H9 (cell line): ENCODE measurements around the gene BMPER. TPM values are rescaled to one million over a fixed set of nuclear protein-coding genes. Genes with fewer than 3 reads are reported as not detected.

ENCODE experiments used
- DNase-seq: peaks from one replicate; pipeline ENCODE4 v3.0.0-alpha.2; 2017
- H2AFZ ChIP-seq: one replicate; pipeline ENCODE4 v1.6.1; 2013; ENCODE audit warnings: mild to moderate bottlenecking, low read length, control low read depth, moderate library complexity
- H2AK5ac ChIP-seq: 2 replicates; pipeline ENCODE4 v1.6.1; 2013; ENCODE audit warnings: low read length, control low read depth, mixed read lengths; ENCODE audit not compliant: insufficient read length
- H2BK120ac ChIP-seq: one replicate; pipeline ENCODE4 v1.6.1; 2013; ENCODE audit warnings: low read depth, mild to moderate bottlenecking, low read length, control low read depth, inconsistent platforms; ENCODE audit not compliant: poor library complexity, severe bottlenecking
- H2BK12ac ChIP-seq: 2 replicates; pipeline ENCODE4 v1.6.1; 2013; ENCODE audit warnings: low read length, control low read depth, mixed read lengths, low read depth; ENCODE audit not compliant: insufficient read length
- H2BK15ac ChIP-seq: 2 replicates; pipeline ENCODE4 v1.6.1; 2013; ENCODE audit warnings: low read depth, low read length, control low read depth
- H2BK20ac ChIP-seq: one replicate; pipeline ENCODE4 v1.6.1; 2013; ENCODE audit warnings: low read depth, mild to moderate bottlenecking, low read length, control low read depth, inconsistent platforms; ENCODE audit not compliant: poor library complexity, severe bottlenecking
- H2BK5ac ChIP-seq: 2 replicates; pipeline ENCODE4 v1.6.1; 2013; ENCODE audit warnings: low read length, control low read depth, mixed read lengths; ENCODE audit not compliant: insufficient read length
- H3K14ac ChIP-seq: 2 replicates; pipeline ENCODE4 v1.6.1; 2013; ENCODE audit warnings: low read length, control low read depth; ENCODE audit not compliant: insufficient read depth
- H3K18ac ChIP-seq: 2 replicates; pipeline ENCODE4 v1.6.1; 2013; ENCODE audit warnings: low read depth, mild to moderate bottlenecking, mixed read lengths, low read length, control low read depth; ENCODE audit not compliant: insufficient read length
- H3K23ac ChIP-seq: 2 replicates; pipeline ENCODE4 v1.6.1; 2013; ENCODE audit warnings: low read length, control low read depth, mixed read lengths, low read depth; ENCODE audit not compliant: insufficient read length
- H3K23me2 ChIP-seq: 2 replicates; pipeline ENCODE4 v1.6.1; 2013; ENCODE audit warnings: low read depth, mild to moderate bottlenecking, mixed read lengths, low read length, control low read depth; ENCODE audit not compliant: insufficient read length, poor library complexity, severe bottlenecking
- H3K27ac ChIP-seq: 2 replicates; pipeline ENCODE4 v1.5.1; 2013; ENCODE audit warnings: low read length, control low read depth, mixed read lengths, low read depth; ENCODE audit not compliant: insufficient read length
- H3K27me3 ChIP-seq: 2 replicates; pipeline ENCODE4 v1.6.1; 2013; ENCODE audit warnings: low read length, control low read depth, inconsistent platforms; ENCODE audit not compliant: insufficient read depth
- H3K4ac ChIP-seq: 2 replicates; pipeline ENCODE4 v1.6.1; 2013; ENCODE audit warnings: low read depth, mild to moderate bottlenecking, control low read depth, inconsistent platforms, low read length, moderate library complexity
- H3K4me1 ChIP-seq: 2 replicates; pipeline ENCODE4 v1.6.1; 2013; ENCODE audit warnings: low read length, control low read depth, inconsistent platforms; ENCODE audit not compliant: insufficient read depth
- H3K4me2 ChIP-seq: 2 replicates; pipeline ENCODE4 v1.6.1; 2013; ENCODE audit warnings: low read length, control low read depth, mixed read lengths; ENCODE audit not compliant: insufficient read length, insufficient read depth
- H3K56ac ChIP-seq: 2 replicates; pipeline ENCODE4 v1.6.1; 2013; ENCODE audit warnings: low read depth, mild to moderate bottlenecking, mixed read lengths, low read length, control low read depth; ENCODE audit not compliant: insufficient read length
- H3K79me1 ChIP-seq: 2 replicates; pipeline ENCODE4 v1.6.1; 2013; ENCODE audit warnings: low read depth, mild to moderate bottlenecking, moderate library complexity, low read length, control low read depth, inconsistent platforms; ENCODE audit not compliant: insufficient read depth, poor library complexity, severe bottlenecking
- H3K79me2 ChIP-seq: 2 replicates; pipeline ENCODE4 v1.6.1; 2013; ENCODE audit warnings: low read length, control low read depth, inconsistent platforms; ENCODE audit not compliant: insufficient read depth
- H3K9ac ChIP-seq: 2 replicates; pipeline ENCODE4 v1.6.1; 2013; ENCODE audit warnings: low read length, control low read depth, mixed read lengths; ENCODE audit not compliant: insufficient read length; ENCODE audit errors: extremely low read depth
- H3K9me3 ChIP-seq: one replicate; pipeline ENCODE4 v1.6.1; 2013; ENCODE audit warnings: low read depth, low read length, inconsistent platforms; ENCODE audit not compliant: control insufficient read depth
- H3T11ph ChIP-seq: one replicate; pipeline ENCODE4 v1.6.1; 2013; ENCODE audit warnings: mild to moderate bottlenecking, low read length, control low read depth, inconsistent platforms
- H4K20me1 ChIP-seq: one replicate; pipeline ENCODE4 v1.6.1; 2013; ENCODE audit not compliant: control insufficient read depth, insufficient read length, insufficient read depth
- H4K5ac ChIP-seq: 2 replicates; pipeline ENCODE4 v1.6.1; 2013; ENCODE audit warnings: low read depth, mild to moderate bottlenecking, mixed read lengths, low read length, control low read depth; ENCODE audit not compliant: insufficient read length
- H4K8ac ChIP-seq: replicated peaks from 2 replicates; pipeline ENCODE4 v1.6.1; 2013; ENCODE audit warnings: low read length, control low read depth, mixed read lengths, low read depth; ENCODE audit not compliant: insufficient read length
- H4K91ac ChIP-seq: 2 replicates; pipeline ENCODE4 v1.6.1; 2013; ENCODE audit warnings: low read depth, mild to moderate bottlenecking, moderate library complexity, mixed read lengths, low read length, control low read depth; ENCODE audit not compliant: insufficient read length
- H3K27ac Mint-ChIP-seq, 3 experiments: 2 replicates in 2 of 3; 3 replicates in 1 of 3; pipeline ENCODE4 v1.8.0; 2020 to 2021; ENCODE audit warnings: mixed read lengths in 3 of 3, mild to moderate bottlenecking in 1 of 3, moderate library complexity in 1 of 3
- H3K27me3 Mint-ChIP-seq: 2 replicates; pipeline ENCODE4 v1.8.0; 2021; ENCODE audit warnings: low read depth, mild to moderate bottlenecking, moderate library complexity, mixed read lengths
- H3K36me3 Mint-ChIP-seq, 3 experiments: 2 replicates in 2 of 3; 3 replicates in 1 of 3; pipeline ENCODE4 v1.8.0; 2020 to 2021; ENCODE audit warnings: low read depth in 3 of 3, mixed read lengths in 3 of 3; ENCODE audit not compliant: insufficient read depth in 1 of 3
- H3K4me1 Mint-ChIP-seq, 2 experiments: 2 replicates each; pipeline ENCODE4 v1.8.0; 2020; ENCODE audit warnings: mixed read lengths in 2 of 2
- H3K4me3 Mint-ChIP-seq, 2 experiments: 2 replicates in 1 of 2; 3 replicates in 1 of 2; pipeline ENCODE4 v1.8.0; 2020 to 2021; ENCODE audit warnings: mild to moderate bottlenecking in 2 of 2, mixed read lengths in 2 of 2, moderate library complexity in 1 of 2
- H3K9me3 Mint-ChIP-seq, 2 experiments: 2 replicates in 1 of 2; 3 replicates in 1 of 2; pipeline ENCODE4 v1.8.0; 2020; ENCODE audit warnings: mild to moderate bottlenecking in 2 of 2, mixed read lengths in 2 of 2, moderate library complexity in 1 of 2
- CTCF ChIP-seq: fragments of 200-600 bp; sonication (generic); conservative IDR thresholded peaks from 3 replicates; pipeline ENCODE4 v1.8.0; 2021; ENCODE audit warnings: antibody characterized with exemption, mild to moderate bottlenecking
- WGBS: extraction: QIAGEN DNeasy Blood & Tissue Kit; methylation state at CpG from one replicate; pipeline ENCODE4 v1.1.7; 2013; ENCODE audit warnings: missing lambda C conversion rate, low lambda C conversion rate, mixed read lengths; ENCODE audit not compliant: insufficient read length; ENCODE audit errors: extremely low coverage; 5-methylcytosine and 5-hydroxymethylcytosine counted together
- total RNA-seq: library from RNA; stranded (reverse); gene quantifications from 2 replicates; pipeline ENCODE4 v1.2.1, GENCODE V29; 2021

Gene BMPER
- total RNA-seq, 1 experiment from 2014 or later, result 0.20 TPM

DNA sequence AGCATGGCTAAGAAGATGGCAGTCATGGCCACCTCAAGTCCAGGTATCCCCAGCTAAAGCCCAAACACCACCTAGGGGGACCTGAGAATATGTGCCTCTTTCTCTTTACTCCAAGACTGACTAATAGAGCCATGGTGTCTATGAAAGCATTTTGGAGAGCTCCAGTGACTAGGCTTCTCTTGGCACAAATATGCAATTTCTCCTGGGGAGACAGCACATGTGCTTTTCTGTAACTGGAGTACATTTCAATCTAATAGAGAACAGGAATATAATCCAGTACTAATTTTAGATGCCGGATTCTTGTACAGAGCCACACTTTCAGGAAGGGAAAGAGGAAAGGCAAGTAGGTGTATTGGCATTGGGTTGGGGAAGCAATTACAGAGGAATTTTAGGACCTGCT lies 260.1 kb downstream of the BMPER start:
- no peaks in the 10 kb centered on the region for H4K20me1 ChIP-seq
- no peak overlapping the region for H3K9ac ChIP-seq
- Mint-ChIP-seq H3K27ac (no peak overlapping the region), H3K4me3 (no peak overlapping the region), H3K4me1 (peaks cover 0 to 2% of the 10 kb centered on the region in 2 experiments; a peak in 1 of 4 replicates), H3K27me3 (no peaks in the 10 kb centered on the region), H3K36me3 (peaks cover 0 to 4% (median 0%) of the 10 kb centered on the region in 3 experiments; a peak in 2 of 7 replicates), H3K9me3 (peaks cover 0 to 7% of the 10 kb centered on the region in 2 experiments; a peak in 3 of 5 replicates)
- no peak for DNase-seq
- no peak overlapping the region for H2AK5ac ChIP-seq
- H3K23ac ChIP-seq, result no peak overlapping the region
- no peak overlapping the region for H2BK120ac ChIP-seq
- H3K23me2 ChIP-seq, result no peaks in the 10 kb centered on the region
- no peaks in the 10 kb centered on the region for H3K79me2 ChIP-seq
- H2BK15ac ChIP-seq, result no peak overlapping the region
- no peaks in the 10 kb centered on the region for H3K79me1 ChIP-seq
- no peak overlapping the region for H3K27ac ChIP-seq
- no peaks in the 10 kb centered on the region for H3K4me1 ChIP-seq
- H3K56ac ChIP-seq, result no peak overlapping the region
- no peak overlapping the region for H3T11ph ChIP-seq
- no peak for TF ChIP-seq CTCF
- H2BK5ac ChIP-seq, result no peak overlapping the region
- WGBS, result no CpG with 5 or more reads among the region's 1 CpG
- no peak overlapping the region for H4K91ac ChIP-seq
- H3K9me3 ChIP-seq, result no peaks in the 10 kb centered on the region
- H2AFZ ChIP-seq, result no peak overlapping the region
- H3K4me2 ChIP-seq, result no peak overlapping the region
- H3K4ac ChIP-seq, result no peak overlapping the region
- no peak overlapping the region for H2BK12ac ChIP-seq
- no peak overlapping the region for H3K18ac ChIP-seq
- no peak overlapping the region for H4K8ac ChIP-seq
- no peak overlapping the region for H2BK20ac ChIP-seq
- no peak overlapping the region for H4K5ac ChIP-seq
- no peak overlapping the region for H3K14ac ChIP-seq
- no peaks in the 10 kb centered on the region for H3K27me3 ChIP-seq
